Testis (tissue), 2 donors: ENCODE data around the gene SH2D5.

Experiments used
- CTCF ChIP-seq, 3 experiments: fragments of 450-650 bp in 2 of 3; fragments of 200-600 bp in 1 of 3; sonication (generic) in 1 of 3; IDR thresholded peaks; one replicate each; pipeline ENCODE4 v1.5.1; 2016 to 2019; ENCODE audit warnings: antibody characterized with exemption in 3 of 3, mild to moderate bottlenecking in 2 of 3, moderate library complexity in 1 of 3
- POLR2A ChIP-seq: fragments of 450-650 bp; IDR thresholded peaks from one replicate; pipeline ENCODE4 v1.6.1; 2017; ENCODE audit warnings: antibody characterized with exemption, mild to moderate bottlenecking, moderate library complexity

DNA sequence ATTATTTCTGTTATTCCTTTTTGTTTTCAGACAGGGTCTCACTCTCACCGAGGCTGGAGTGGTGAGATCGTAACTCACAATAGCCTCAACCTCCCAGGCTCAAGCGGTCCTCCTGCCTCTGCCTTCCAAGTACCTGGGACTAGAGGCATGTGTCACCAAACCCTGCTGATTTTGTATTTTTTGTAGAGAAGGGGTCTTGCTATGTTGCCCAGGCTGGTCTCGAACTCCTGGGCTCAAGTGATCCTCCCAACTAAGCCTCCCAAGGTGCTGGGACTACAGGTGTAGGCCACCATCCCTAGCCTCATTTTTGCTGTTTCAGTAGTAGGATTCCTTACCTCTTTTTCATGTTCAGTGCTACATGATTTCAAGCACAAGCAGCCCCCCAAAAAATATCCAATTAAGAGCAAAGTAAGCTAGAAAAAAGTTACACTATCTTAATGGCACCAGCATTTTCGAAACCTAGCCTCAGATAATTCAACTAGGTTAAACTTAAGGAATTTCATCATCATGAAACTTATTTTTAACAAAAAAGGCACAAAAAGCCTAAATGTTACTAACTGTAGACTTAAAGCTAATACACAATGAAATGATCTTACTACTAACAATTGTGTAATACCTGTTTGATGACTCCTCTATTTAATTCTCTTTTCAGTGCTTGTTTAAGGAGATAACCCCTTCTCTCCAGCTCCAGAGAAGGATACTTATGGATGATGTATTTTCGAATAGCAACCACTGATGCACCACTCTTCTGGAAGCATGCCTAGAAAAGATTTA, 38.0 kb upstream of the SH2D5 start:
- TF ChIP-seq POLR2A (no peak), CTCF (IDR thresholded peaks at IDR 0.05) (no peak)
